GM19467 (cell line): ENCODE results near the gene FETUB.
"Not testable (repeated sequence)": the region's sequence is repeated elsewhere in the genome, so short reads cannot be mapped to it uniquely, and the experiment has no call there.

Source experiments
- ATAC-seq: cut with Tn5 transposase; IDR thresholded peaks from one replicate; pipeline ENCODE4 v1.9.1; 2021; ENCODE audit warnings: mild to moderate bottlenecking, moderate library complexity; ENCODE audit not compliant: unreplicated experiment

FETUB gene

GRCh38 chr3:186668426-186668825, 28.2 kb downstream of the FETUB start:
- no peak for ATAC-seq

GRCh38 chr3:186669378-186670084, 29.3 kb downstream of the FETUB start:
- ATAC-seq, result no peak

- ATAC-seq, result no peak
These were observed 30.0 kb downstream of the FETUB start for GRCh38 chr3:186670155-186670554.

- ATAC-seq, result no peak
These were observed 30.9 kb downstream of the FETUB start for GRCh38 chr3:186671051-186671450.

GRCh38 chr3:186678604-186679003, 38.4 kb downstream of the FETUB start:
- no peak for ATAC-seq

GRCh38 chr3:186679151-186679550, 39.0 kb downstream of the FETUB start:
- no peak for ATAC-seq

GRCh38 chr3:186680869-186681268, 40.7 kb downstream of the FETUB start:
- no peak for ATAC-seq

- ATAC-seq, result no peak
These were observed 42.6 kb downstream of the FETUB start for GRCh38 chr3:186682812-186683211.

GRCh38 chr3:186683979-186684378, 43.8 kb downstream of the FETUB start:
- no peak for ATAC-seq

- not testable (repeated sequence) for ATAC-seq
These were observed 46.3 kb downstream of the FETUB start for GRCh38 chr3:186686475-186686874.

GRCh38 chr3:186687120-186687651, 47.0 kb downstream of the FETUB start:
- ATAC-seq, result no peak

GRCh38 chr3:186690304-186690703, 50.1 kb downstream of the FETUB start:
- not testable (repeated sequence) for ATAC-seq

GRCh38 chr3:186691676-186692075, 51.5 kb downstream of the FETUB start:
- ATAC-seq, result no peak

- ATAC-seq, result no peak
These were observed 53.6 kb downstream of the FETUB start for GRCh38 chr3:186693843-186694242.

GRCh38 chr3:186694288-186695032, 54.3 kb downstream of the FETUB start:
- ATAC-seq, result no peak

- ATAC-seq, result no peak
These were observed 56.3 kb downstream of the FETUB start for GRCh38 chr3:186696522-186696921.

GRCh38 chr3:186697510-186697909, 57.3 kb downstream of the FETUB start:
- no peak for ATAC-seq

- ATAC-seq, result no peak
These were observed 60.1 kb downstream of the FETUB start for GRCh38 chr3:186700267-186700666.

- not testable (repeated sequence) for ATAC-seq
These were observed 62.3 kb downstream of the FETUB start for GRCh38 chr3:186702451-186702850.
